A549 (cell line): ENCODE measurements around the gene TMEM59L. TPM values are rescaled to one million over a fixed set of nuclear protein-coding genes. Genes with fewer than 3 reads are reported as not detected.
A peak's percentile ranks its signal among the peaks of the same experiment; 100 is the strongest.

Experiments used
- ATAC-seq, 2 experiments: fragments of 200-7000 bp in 1 of 2; fragments of >200 bp in 1 of 2; cut with Nextera tagmentation in 1 of 2; cut with Tn5 transposase in 1 of 2; 3 replicates each; pipeline versions ENCODE4 v1.8.0 to v1.9.1; 2018 to 2020; ENCODE audit warnings: mild to moderate bottlenecking in 1 of 2, moderate library complexity in 1 of 2
- CTCF ChIA-PET: fragments of 300-600 bp; sonication (Branson Sonifier 250); formaldehyde crosslinking; extraction: SDS; loops from one replicate; lab custom pipeline; 2021; ENCODE audit warnings: antibody characterized with exemption, inconsistent platforms; lab: Yijun Ruan, JAX
- POLR2A ChIA-PET: fragments of 350-600 bp; formaldehyde crosslinking; extraction: SDS; loops from one replicate; lab custom pipeline; 2021; ENCODE audit warnings: antibody characterized with exemption, inconsistent platforms; lab: Yijun Ruan, JAX
- DNase-seq, 2 experiments: peaks; one replicate each; pipeline versions ENCODE4 v3.0.0 to v3.0.0-alpha.2; 2011 to 2016; ENCODE audit warnings: low read depth in 1 of 2, low spot score in 1 of 2
- FAIRE-seq: peaks from 2 replicates; lab custom pipeline; 2011; peaks lifted over from hg19 to GRCh38; lab: Jason Lieb, UNC
- H3K27ac ChIP-seq, 2 experiments: fragments of >200 bp; sonication (Bioruptor Twin); formaldehyde crosslinking; 3 replicates each; pipeline ENCODE4 v1.5.1; 2016 to 2017
- H3K4me1 ChIP-seq: fragments of >200 bp; sonication (Bioruptor Twin); formaldehyde crosslinking; 3 replicates; pipeline ENCODE4 v1.6.1; 2016
- H3K4me2 ChIP-seq: fragments of >200 bp; sonication (Bioruptor Twin); formaldehyde crosslinking; 3 replicates; pipeline ENCODE4 v1.6.1; 2016
- H3K4me3 ChIP-seq: fragments of >200 bp; sonication (Bioruptor Twin); formaldehyde crosslinking; 3 replicates; pipeline ENCODE4 v1.5.1; 2016
- H3K9me3 ChIP-seq: fragments of >200 bp; sonication (Bioruptor Twin); formaldehyde crosslinking; 3 replicates; pipeline ENCODE4 v1.6.1; 2016
- BHLHE40 ChIP-seq: IDR thresholded peaks from 2 replicates; pipeline ENCODE4 v1.6.1; 2012; ENCODE audit warnings: low read depth, low read length, inconsistent platforms
- CEBPB ChIP-seq, 2 experiments: fragments of >200 bp in 1 of 2; sonication (Bioruptor Twin) in 1 of 2; formaldehyde crosslinking in 1 of 2; IDR thresholded peaks; 2 replicates each; pipeline ENCODE4 v1.6.1; 2012 to 2016
- EHF ChIP-seq: fragments of 250-450 bp; sonication (Bioruptor Pico); IDR thresholded peaks from 2 replicates; pipeline ENCODE4 v1.5.0; 2020; ENCODE audit warnings: mild to moderate bottlenecking
- EHMT2 ChIP-seq: fragments of 200-600 bp; sonication (generic); IDR thresholded peaks from 2 replicates; pipeline ENCODE4 v1.6.1; 2016; ENCODE audit warnings: antibody characterized with exemption, low read depth, mild to moderate bottlenecking, moderate library complexity
- ESRRA ChIP-seq: fragments of 150-350 bp; IDR thresholded peaks from 2 replicates; pipeline ENCODE4 v1.6.1; 2014; ENCODE audit warnings: mild to moderate bottlenecking, low read length, borderline replicate concordance
- FOSB ChIP-seq: fragments of 250-450 bp; sonication (Bioruptor Pico); IDR thresholded peaks from 2 replicates; pipeline ENCODE4 v1.5.0; 2020; ENCODE audit warnings: mild to moderate bottlenecking, moderate library complexity
- FOSL2 ChIP-seq, 2 experiments: fragments of 450-650 bp in 1 of 2; fragments of >200 bp in 1 of 2; sonication (Bioruptor Twin) in 1 of 2; formaldehyde crosslinking; IDR thresholded peaks; 2 replicates each; pipeline versions ENCODE4 v1.5.0 to v1.6.1; 2016 to 2020; ENCODE audit warnings: mild to moderate bottlenecking in 1 of 2, moderate library complexity in 1 of 2
- HDAC2 ChIP-seq: fragments of 200-600 bp; sonication (generic); IDR thresholded peaks from 2 replicates; pipeline ENCODE4 v1.6.1; 2016
- HOXB5 ChIP-seq: fragments of 250-450 bp; sonication (Bioruptor Pico); IDR thresholded peaks from 2 replicates; pipeline ENCODE4 v1.5.0; 2020; ENCODE audit warnings: mild to moderate bottlenecking, moderate library complexity
- JUNB ChIP-seq: fragments of >200 bp; sonication (Bioruptor Twin); formaldehyde crosslinking; IDR thresholded peaks from 2 replicates; pipeline ENCODE4 v1.6.1; 2016
- MAZ ChIP-seq: fragments of 150-350 bp; IDR thresholded peaks from 2 replicates; pipeline ENCODE4 v1.6.1; 2014; ENCODE audit warnings: antibody characterized with exemption, low read depth, low read length, borderline replicate concordance
- NFE2L2 ChIP-seq: fragments of 150-350 bp; conservative IDR thresholded peaks from 2 replicates; pipeline ENCODE4 v1.6.1; 2014; ENCODE audit warnings: low read length
- NPAS2 ChIP-seq: fragments of 250-450 bp; sonication (Bioruptor Pico); IDR thresholded peaks from 2 replicates; pipeline ENCODE4 v1.8.0; 2022; ENCODE audit warnings: mild to moderate bottlenecking, moderate library complexity, borderline replicate concordance
- PHF8 ChIP-seq: fragments of 200-600 bp; sonication (generic); IDR thresholded peaks from 2 replicates; pipeline ENCODE4 v1.6.1; 2016; ENCODE audit warnings: low read depth, mild to moderate bottlenecking, antibody characterized with exemption, moderate library complexity, borderline replicate concordance
- POLR2AphosphoS2 ChIP-seq: conservative IDR thresholded peaks from 2 replicates; pipeline ENCODE4 v1.6.1; 2012; ENCODE audit warnings: low read length, improper control_type of control experiment, inconsistent platforms
- ZSCAN20 ChIP-seq: fragments of 250-450 bp; sonication (Bioruptor Pico); IDR thresholded peaks from 2 replicates; pipeline ENCODE4 v1.8.0; 2022; ENCODE audit warnings: mild to moderate bottlenecking, moderate library complexity
- WGBS: methylation state at CpG from one replicate; pipeline ENCODE4 v1.1.6; 2017; ENCODE audit errors: missing lambda C conversion rate; 5-methylcytosine and 5-hydroxymethylcytosine counted together
- polyA plus RNA-seq, 4 experiments: library from polyadenylated mRNA; depleted of rRNA in 3 of 4; stranded (reverse); fragments of >200 nt; fragmentation: RNase III in 1 of 4; extraction: RNeasy Plus Mini Kit Qiagen cat#74134 plus additional on column Dnase treatment in 1 of 4; gene quantifications; 2 replicates in 3 of 4; 3 replicates in 1 of 4; pipeline ENCODE4 v1.2.3, GENCODE V29; 2011 to 2017
- TF ChIP-seq, protein P1 (sequence below): fragments of 250-450 bp; sonication (Bioruptor Pico); IDR thresholded peaks from 2 replicates; pipeline ENCODE4 v1.5.0; 2021; ENCODE audit warnings: mild to moderate bottlenecking, moderate library complexity, borderline replicate concordance
- TF ChIP-seq, protein P2 (sequence below): fragments of 150-350 bp; IDR thresholded peaks from 2 replicates; pipeline ENCODE4 v1.6.1; 2014; ENCODE audit warnings: low read depth, mild to moderate bottlenecking, low read length
- TF ChIP-seq, protein P3 (sequence below): fragments of 250-450 bp; sonication (Bioruptor Pico); IDR thresholded peaks from 2 replicates; pipeline ENCODE4 v1.5.0; 2020; ENCODE audit warnings: low read depth, mild to moderate bottlenecking, moderate library complexity

TMEM59L gene
- polyA plus RNA-seq, 2 of the 4 experiments (the other 2 are of a cell fraction), result 0.94 to 4.6 TPM

DNA sequence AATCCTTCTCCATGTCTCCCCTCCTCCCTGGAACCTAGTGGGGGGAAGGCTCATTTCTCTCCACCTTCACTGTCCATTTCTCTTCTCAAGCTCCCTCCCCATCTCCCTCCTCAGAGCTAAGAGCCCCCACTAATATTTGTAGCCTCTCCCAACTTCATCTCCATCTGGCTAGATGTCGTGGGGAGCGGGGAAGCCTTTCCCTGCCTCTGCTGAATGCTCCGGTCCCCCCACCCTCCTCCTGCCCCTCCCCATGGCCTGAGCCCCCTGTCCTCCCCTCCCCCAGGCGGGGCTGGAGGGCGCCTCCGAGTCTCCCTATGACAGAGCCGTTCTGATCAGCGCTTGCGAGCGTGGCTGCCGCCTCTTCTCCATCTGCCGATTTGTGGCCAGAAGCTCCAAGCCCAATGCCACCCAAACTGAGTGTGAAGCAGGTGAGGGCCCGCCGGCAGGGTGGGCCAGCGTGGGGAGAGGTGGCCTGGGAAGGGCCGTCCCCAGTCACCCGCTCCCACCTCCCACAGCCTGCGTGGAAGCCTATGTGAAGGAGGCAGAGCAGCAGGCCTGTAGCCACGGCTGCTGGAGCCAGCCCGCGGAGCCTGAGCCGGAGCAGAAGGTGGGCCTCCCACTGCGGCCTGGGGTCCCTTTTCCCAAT lies 1.0 kb downstream of the TMEM59L start:
- no peak overlapping the region for H3K27ac ChIP-seq
- CTCF ChIA-PET, result interaction anchor here (1.2 kb wide), 2 partner anchors 17 to 63 kb away, joined by 3 to 4 read pairs; no protein-coding TSS in a partner anchor
- peak overlapping the region; percentile 90 for H3K4me2 ChIP-seq
- POLR2A ChIA-PET, result no interaction called here
- FAIRE-seq, result no peak
- 73% methylated on average over 7 of the region's 23 CpGs for WGBS
- H3K9me3 ChIP-seq, result no peaks in the 10 kb centered on the region
- no peak for DNase-seq
- no peak overlapping the region for H3K4me3 ChIP-seq
- ATAC-seq, result no peak
- peaks cover 14% of the 10 kb centered on the region; the same call in 2 of the 3 replicates for H3K4me1 ChIP-seq
- TF ChIP-seq, protein P1, sequence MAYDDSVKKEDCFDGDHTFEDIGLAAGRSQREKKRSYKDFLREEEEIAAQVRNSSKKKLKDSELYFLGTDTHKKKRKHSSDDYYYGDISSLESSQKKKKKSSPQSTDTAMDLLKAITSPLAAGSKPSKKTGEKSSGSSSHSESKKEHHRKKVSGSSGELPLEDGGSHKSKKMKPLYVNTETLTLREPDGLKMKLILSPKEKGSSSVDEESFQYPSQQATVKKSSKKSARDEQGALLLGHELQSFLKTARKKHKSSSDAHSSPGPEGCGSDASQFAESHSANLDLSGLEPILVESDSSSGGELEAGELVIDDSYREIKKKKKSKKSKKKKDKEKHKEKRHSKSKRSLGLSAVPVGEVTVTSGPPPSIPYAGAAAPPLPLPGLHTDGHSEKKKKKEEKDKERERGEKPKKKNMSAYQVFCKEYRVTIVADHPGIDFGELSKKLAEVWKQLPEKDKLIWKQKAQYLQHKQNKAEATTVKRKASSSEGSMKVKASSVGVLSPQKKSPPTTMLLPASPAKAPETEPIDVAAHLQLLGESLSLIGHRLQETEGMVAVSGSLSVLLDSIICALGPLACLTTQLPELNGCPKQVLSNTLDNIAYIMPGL (CRISPR knock-in tag), result no peak
- TF ChIP-seq, protein P2, sequence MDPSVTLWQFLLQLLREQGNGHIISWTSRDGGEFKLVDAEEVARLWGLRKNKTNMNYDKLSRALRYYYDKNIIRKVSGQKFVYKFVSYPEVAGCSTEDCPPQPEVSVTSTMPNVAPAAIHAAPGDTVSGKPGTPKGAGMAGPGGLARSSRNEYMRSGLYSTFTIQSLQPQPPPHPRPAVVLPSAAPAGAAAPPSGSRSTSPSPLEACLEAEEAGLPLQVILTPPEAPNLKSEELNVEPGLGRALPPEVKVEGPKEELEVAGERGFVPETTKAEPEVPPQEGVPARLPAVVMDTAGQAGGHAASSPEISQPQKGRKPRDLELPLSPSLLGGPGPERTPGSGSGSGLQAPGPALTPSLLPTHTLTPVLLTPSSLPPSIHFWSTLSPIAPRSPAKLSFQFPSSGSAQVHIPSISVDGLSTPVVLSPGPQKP, result no peak
- TF ChIP-seq FOSB (CRISPR knock-in tag) (no peak), JUNB (no peak), BHLHE40 (no peak), POLR2AphosphoS2 (no peak), HOXB5 (CRISPR knock-in tag) (no peak), PHF8 (no peak), NPAS2 (CRISPR knock-in tag) (no peak), HDAC2 (no peak), EHMT2 (no peak), FOSL2 (IDR thresholded peaks at IDR 0.05) (no peak), FOSL2 (CRISPR knock-in tag; IDR thresholded peaks at IDR 0.05) (no peak), EHF (no peak), CEBPB (IDR thresholded peaks at IDR 0.05) (no peak)
- TF ChIP-seq, protein P3, sequence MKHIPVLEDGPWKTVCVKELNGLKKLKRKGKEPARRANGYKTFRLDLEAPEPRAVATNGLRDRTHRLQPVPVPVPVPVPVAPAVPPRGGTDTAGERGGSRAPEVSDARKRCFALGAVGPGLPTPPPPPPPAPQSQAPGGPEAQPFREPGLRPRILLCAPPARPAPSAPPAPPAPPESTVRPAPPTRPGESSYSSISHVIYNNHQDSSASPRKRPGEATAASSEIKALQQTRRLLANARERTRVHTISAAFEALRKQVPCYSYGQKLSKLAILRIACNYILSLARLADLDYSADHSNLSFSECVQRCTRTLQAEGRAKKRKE (CRISPR knock-in tag), result no peak

DNA sequence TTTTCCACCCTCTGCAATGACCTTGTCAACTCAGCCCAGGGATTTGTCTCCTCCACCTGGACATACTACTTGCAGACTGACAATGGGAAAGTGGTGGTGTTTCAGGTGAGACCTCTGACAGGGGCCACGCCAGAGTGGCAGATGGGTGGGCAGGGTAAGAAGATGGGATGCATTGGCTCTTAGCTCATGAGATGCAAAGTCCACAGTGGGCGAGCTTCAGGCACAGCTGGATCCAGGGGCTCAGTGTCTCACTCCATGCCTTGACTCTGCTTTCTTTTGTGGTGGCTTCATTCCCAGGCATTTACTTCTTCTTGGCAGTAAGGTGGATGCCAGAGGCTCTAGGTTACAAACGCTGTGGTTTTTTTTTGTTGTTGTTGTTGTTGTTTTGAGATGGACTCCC lies 3.4 kb downstream of the TMEM59L start:
- Histone ChIP-seq H3K4me2 (no peak overlapping the region), H3K4me3 (no peak overlapping the region), H3K4me1 (peaks cover 11% of the 10 kb centered on the region; the same call in 2 of the 3 replicates), H3K27ac (no peak overlapping the region), H3K9me3 (no peaks in the 10 kb centered on the region)
- DNase-seq (no peak), FAIRE-seq (no peak), ATAC-seq (no peak)
- ChIA-PET POLR2A (no interaction called here), CTCF (interaction anchor here (0.6 to 1.0 kb wide), 2 partner anchors 25 to 86 kb away, joined by 3 read pairs; no protein-coding TSS in a partner anchor)
- WGBS, result 60% methylated on average over 3 of the region's 3 CpGs
- TF ChIP-seq ESRRA, result no peak
- TF ChIP-seq NFE2L2, result no peak

DNA sequence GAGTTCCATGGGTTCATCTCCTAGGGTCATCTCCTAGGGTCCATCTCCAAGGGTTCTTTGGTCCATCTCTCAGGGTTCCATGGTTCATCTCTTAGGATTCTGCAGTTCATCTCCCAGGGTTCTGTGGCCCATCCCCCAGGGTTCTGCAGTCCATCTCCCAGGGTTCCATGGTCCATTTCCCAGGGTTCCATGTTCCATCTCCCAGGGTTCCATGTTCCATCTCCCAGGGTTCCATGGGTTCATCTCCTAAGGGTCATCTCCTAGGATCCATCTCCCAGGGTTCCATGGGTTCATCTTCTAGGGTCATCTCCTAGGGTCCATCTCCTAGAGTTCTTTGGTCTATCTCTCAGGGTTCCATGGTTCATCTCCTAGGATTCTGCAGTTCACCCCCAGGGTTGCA lies 4.9 kb downstream of the TMEM59L start:
- TF ChIP-seq, protein P2, result no peak
- TF ChIP-seq ZSCAN20, result no peak
- TF ChIP-seq MAZ, result no peak
- POLR2A ChIA-PET, result no interaction called here

More for the DNA sequence above, 4.9 kb downstream of the TMEM59L start:
- Histone ChIP-seq H3K4me3 (no peak overlapping the region), H3K9me3 (no peaks in the 10 kb centered on the region), H3K27ac (no peak overlapping the region), H3K4me2 (no peak overlapping the region), H3K4me1 (0 out of 3 replicates have a peak, but pooled peaks cover 3% of the 10 kb centered on the region)
- FAIRE-seq, result no peak
- no peak for ATAC-seq
- DNase-seq, result no peak
- CTCF ChIA-PET, result no interaction called here
